HG03571 (cell line): Measurements from ENCODE around the gene DHRS1.

ENCODE experiments used
- ATAC-seq: cut with Tn5 transposase; IDR thresholded peaks from one replicate; pipeline ENCODE4 v1.9.1; 2021; ENCODE audit not compliant: unreplicated experiment

DHRS1 gene

GRCh38 chr14:24267516-24267915, 32.1 kb downstream of the DHRS1 start:
- no peak for ATAC-seq

GRCh38 chr14:24266344-24267244, 33.0 kb downstream of the DHRS1 start:
- no peak for ATAC-seq

GRCh38 chr14:24264298-24264697, 35.3 kb downstream of the DHRS1 start:
- ATAC-seq, result no peak

- no peak for ATAC-seq
Measured at GRCh38 chr14:24263848-24264247, 35.7 kb downstream of the DHRS1 start.

GRCh38 chr14:24262821-24263733, 36.5 kb downstream of the DHRS1 start, which contains the start of gene TGM1:
TGM1 (minus strand) TSS chr14:24263177; CDS start chr14:24262352, 825 bp downstream.
- no peak for ATAC-seq

GRCh38 chr14:24261969-24262327, 37.6 kb downstream of the DHRS1 start:
- no peak for ATAC-seq

GRCh38 chr14:24261256-24261968, 38.2 kb downstream of the DHRS1 start:
- ATAC-seq, result no peak

- ATAC-seq, result no peak
Measured at GRCh38 chr14:24260780-24261157, 38.8 kb downstream of the DHRS1 start.

- no peak for ATAC-seq
Measured at GRCh38 chr14:24260026-24260779, 39.4 kb downstream of the DHRS1 start.

- ATAC-seq, result no peak
Measured at GRCh38 chr14:24259282-24260025, 40.1 kb downstream of the DHRS1 start.

- no peak for ATAC-seq
Measured at GRCh38 chr14:24258548-24259265, 40.9 kb downstream of the DHRS1 start.

- no peak for ATAC-seq
Measured at GRCh38 chr14:24258119-24258518, 41.5 kb downstream of the DHRS1 start.

- no peak for ATAC-seq
Measured at GRCh38 chr14:24256960-24257359, 42.6 kb downstream of the DHRS1 start.

- no peak for ATAC-seq
Measured at GRCh38 chr14:24255931-24256711, 43.5 kb downstream of the DHRS1 start.

GRCh38 chr14:24255438-24255837, 44.1 kb downstream of the DHRS1 start:
- no peak for ATAC-seq

- no peak for ATAC-seq
Measured at GRCh38 chr14:24254630-24255392, 44.8 kb downstream of the DHRS1 start.

- no peak for ATAC-seq
Measured at GRCh38 chr14:24253936-24254335, 45.6 kb downstream of the DHRS1 start.
